H9 (cell line): Measurements from ENCODE around the gene SIK2. TPM values are rescaled to one million over a fixed set of nuclear protein-coding genes. Genes with fewer than 3 reads are reported as not detected.

Experiments used
- DNase-seq: peaks from one replicate; pipeline ENCODE4 v3.0.0-alpha.2; 2017
- H2AFZ ChIP-seq: one replicate; pipeline ENCODE4 v1.6.1; 2013; ENCODE audit warnings: mild to moderate bottlenecking, low read length, control low read depth, moderate library complexity
- H2AK5ac ChIP-seq: 2 replicates; pipeline ENCODE4 v1.6.1; 2013; ENCODE audit warnings: low read length, control low read depth, mixed read lengths; ENCODE audit not compliant: insufficient read length
- H2BK120ac ChIP-seq: one replicate; pipeline ENCODE4 v1.6.1; 2013; ENCODE audit warnings: low read depth, mild to moderate bottlenecking, low read length, control low read depth, inconsistent platforms; ENCODE audit not compliant: poor library complexity, severe bottlenecking
- H2BK12ac ChIP-seq: 2 replicates; pipeline ENCODE4 v1.6.1; 2013; ENCODE audit warnings: low read length, control low read depth, mixed read lengths, low read depth; ENCODE audit not compliant: insufficient read length
- H2BK15ac ChIP-seq: 2 replicates; pipeline ENCODE4 v1.6.1; 2013; ENCODE audit warnings: low read depth, low read length, control low read depth
- H2BK20ac ChIP-seq: one replicate; pipeline ENCODE4 v1.6.1; 2013; ENCODE audit warnings: low read depth, mild to moderate bottlenecking, low read length, control low read depth, inconsistent platforms; ENCODE audit not compliant: poor library complexity, severe bottlenecking
- H2BK5ac ChIP-seq: 2 replicates; pipeline ENCODE4 v1.6.1; 2013; ENCODE audit warnings: low read length, control low read depth, mixed read lengths; ENCODE audit not compliant: insufficient read length
- H3K14ac ChIP-seq: 2 replicates; pipeline ENCODE4 v1.6.1; 2013; ENCODE audit warnings: low read length, control low read depth; ENCODE audit not compliant: insufficient read depth
- H3K18ac ChIP-seq: 2 replicates; pipeline ENCODE4 v1.6.1; 2013; ENCODE audit warnings: low read depth, mild to moderate bottlenecking, mixed read lengths, low read length, control low read depth; ENCODE audit not compliant: insufficient read length
- H3K23ac ChIP-seq: 2 replicates; pipeline ENCODE4 v1.6.1; 2013; ENCODE audit warnings: low read length, control low read depth, mixed read lengths, low read depth; ENCODE audit not compliant: insufficient read length
- H3K23me2 ChIP-seq: 2 replicates; pipeline ENCODE4 v1.6.1; 2013; ENCODE audit warnings: low read depth, mild to moderate bottlenecking, mixed read lengths, low read length, control low read depth; ENCODE audit not compliant: insufficient read length, poor library complexity, severe bottlenecking
- H3K27ac ChIP-seq: 2 replicates; pipeline ENCODE4 v1.5.1; 2013; ENCODE audit warnings: low read length, control low read depth, mixed read lengths, low read depth; ENCODE audit not compliant: insufficient read length
- H3K27me3 ChIP-seq: 2 replicates; pipeline ENCODE4 v1.6.1; 2013; ENCODE audit warnings: low read length, control low read depth, inconsistent platforms; ENCODE audit not compliant: insufficient read depth
- H3K4ac ChIP-seq: 2 replicates; pipeline ENCODE4 v1.6.1; 2013; ENCODE audit warnings: low read depth, mild to moderate bottlenecking, control low read depth, inconsistent platforms, low read length, moderate library complexity
- H3K4me1 ChIP-seq: 2 replicates; pipeline ENCODE4 v1.6.1; 2013; ENCODE audit warnings: low read length, control low read depth, inconsistent platforms; ENCODE audit not compliant: insufficient read depth
- H3K4me2 ChIP-seq: 2 replicates; pipeline ENCODE4 v1.6.1; 2013; ENCODE audit warnings: low read length, control low read depth, mixed read lengths; ENCODE audit not compliant: insufficient read length, insufficient read depth
- H3K56ac ChIP-seq: 2 replicates; pipeline ENCODE4 v1.6.1; 2013; ENCODE audit warnings: low read depth, mild to moderate bottlenecking, mixed read lengths, low read length, control low read depth; ENCODE audit not compliant: insufficient read length
- H3K79me1 ChIP-seq: 2 replicates; pipeline ENCODE4 v1.6.1; 2013; ENCODE audit warnings: low read depth, mild to moderate bottlenecking, moderate library complexity, low read length, control low read depth, inconsistent platforms; ENCODE audit not compliant: insufficient read depth, poor library complexity, severe bottlenecking
- H3K79me2 ChIP-seq: 2 replicates; pipeline ENCODE4 v1.6.1; 2013; ENCODE audit warnings: low read length, control low read depth, inconsistent platforms; ENCODE audit not compliant: insufficient read depth
- H3K9ac ChIP-seq: 2 replicates; pipeline ENCODE4 v1.6.1; 2013; ENCODE audit warnings: low read length, control low read depth, mixed read lengths; ENCODE audit not compliant: insufficient read length; ENCODE audit errors: extremely low read depth
- H3K9me3 ChIP-seq: one replicate; pipeline ENCODE4 v1.6.1; 2013; ENCODE audit warnings: low read depth, low read length, inconsistent platforms; ENCODE audit not compliant: control insufficient read depth
- H3T11ph ChIP-seq: one replicate; pipeline ENCODE4 v1.6.1; 2013; ENCODE audit warnings: mild to moderate bottlenecking, low read length, control low read depth, inconsistent platforms
- H4K20me1 ChIP-seq: one replicate; pipeline ENCODE4 v1.6.1; 2013; ENCODE audit not compliant: control insufficient read depth, insufficient read length, insufficient read depth
- H4K5ac ChIP-seq: 2 replicates; pipeline ENCODE4 v1.6.1; 2013; ENCODE audit warnings: low read depth, mild to moderate bottlenecking, mixed read lengths, low read length, control low read depth; ENCODE audit not compliant: insufficient read length
- H4K8ac ChIP-seq: replicated peaks from 2 replicates; pipeline ENCODE4 v1.6.1; 2013; ENCODE audit warnings: low read length, control low read depth, mixed read lengths, low read depth; ENCODE audit not compliant: insufficient read length
- H4K91ac ChIP-seq: 2 replicates; pipeline ENCODE4 v1.6.1; 2013; ENCODE audit warnings: low read depth, mild to moderate bottlenecking, moderate library complexity, mixed read lengths, low read length, control low read depth; ENCODE audit not compliant: insufficient read length
- H3K27ac Mint-ChIP-seq, 3 experiments: 2 replicates in 2 of 3; 3 replicates in 1 of 3; pipeline ENCODE4 v1.8.0; 2020 to 2021; ENCODE audit warnings: mixed read lengths in 3 of 3, mild to moderate bottlenecking in 1 of 3, moderate library complexity in 1 of 3
- H3K27me3 Mint-ChIP-seq: 2 replicates; pipeline ENCODE4 v1.8.0; 2021; ENCODE audit warnings: low read depth, mild to moderate bottlenecking, moderate library complexity, mixed read lengths
- H3K36me3 Mint-ChIP-seq, 3 experiments: 2 replicates in 2 of 3; 3 replicates in 1 of 3; pipeline ENCODE4 v1.8.0; 2020 to 2021; ENCODE audit warnings: low read depth in 3 of 3, mixed read lengths in 3 of 3; ENCODE audit not compliant: insufficient read depth in 1 of 3
- H3K4me1 Mint-ChIP-seq, 2 experiments: 2 replicates each; pipeline ENCODE4 v1.8.0; 2020; ENCODE audit warnings: mixed read lengths in 2 of 2
- H3K4me3 Mint-ChIP-seq, 2 experiments: 2 replicates in 1 of 2; 3 replicates in 1 of 2; pipeline ENCODE4 v1.8.0; 2020 to 2021; ENCODE audit warnings: mild to moderate bottlenecking in 2 of 2, mixed read lengths in 2 of 2, moderate library complexity in 1 of 2
- H3K9me3 Mint-ChIP-seq, 2 experiments: 2 replicates in 1 of 2; 3 replicates in 1 of 2; pipeline ENCODE4 v1.8.0; 2020; ENCODE audit warnings: mild to moderate bottlenecking in 2 of 2, mixed read lengths in 2 of 2, moderate library complexity in 1 of 2
- WGBS: extraction: QIAGEN DNeasy Blood & Tissue Kit; methylation state at CpG from one replicate; pipeline ENCODE4 v1.1.7; 2013; ENCODE audit warnings: missing lambda C conversion rate, low lambda C conversion rate, mixed read lengths; ENCODE audit not compliant: insufficient read length; ENCODE audit errors: extremely low coverage; 5-methylcytosine and 5-hydroxymethylcytosine counted together
- total RNA-seq: library from RNA; stranded (reverse); gene quantifications from 2 replicates; pipeline ENCODE4 v1.2.1, GENCODE V29; 2021
- TF ChIP-seq, protein P1 (sequence below): fragments of 200-600 bp; sonication (generic); conservative IDR thresholded peaks from 3 replicates; pipeline ENCODE4 v1.8.0; 2021; ENCODE audit warnings: antibody characterized with exemption, mild to moderate bottlenecking

SIK2 gene
- total RNA-seq, 1 experiment from 2014 or later: 7.5 TPM

DNA sequence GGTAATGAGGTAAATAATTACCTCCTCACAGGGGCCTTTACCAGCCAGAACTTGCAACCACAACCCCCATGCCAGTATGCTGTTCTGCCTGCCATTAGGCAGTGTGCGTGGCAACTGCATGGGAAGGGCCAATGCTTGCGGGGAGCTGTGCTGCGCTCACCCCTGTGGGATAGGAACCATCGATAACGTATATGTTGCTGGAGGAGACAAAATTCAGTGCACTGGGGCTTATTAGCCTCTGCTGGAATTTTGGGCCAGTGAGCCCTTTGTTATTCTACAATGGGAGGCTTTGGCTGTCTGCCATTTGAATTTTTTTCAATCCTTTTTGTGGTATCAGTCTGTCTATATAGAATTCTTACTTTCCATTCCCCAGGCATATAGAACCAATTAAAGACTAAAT, 116.6 kb downstream of the SIK2 start:
- Histone ChIP-seq H3K27ac (no peak overlapping the region), H3K23ac (no peak overlapping the region), H2BK20ac (no peak overlapping the region)

More for the DNA sequence above, 116.6 kb downstream of the SIK2 start:
- Histone ChIP-seq H3T11ph (no peak overlapping the region), H4K5ac (no peak overlapping the region), H3K9me3 (no peaks in the 10 kb centered on the region), H3K79me1 (no peaks in the 10 kb centered on the region), H3K27me3 (no peaks in the 10 kb centered on the region), H4K91ac (no peak overlapping the region), H2BK120ac (no peak overlapping the region), H4K20me1 (no peaks in the 10 kb centered on the region), H3K56ac (no peak overlapping the region), H2AFZ (no peak overlapping the region), H3K18ac (no peak overlapping the region), H3K14ac (no peak overlapping the region), H4K8ac (no peak overlapping the region), H2BK15ac (no peak overlapping the region), H3K9ac (no peak overlapping the region), H2BK12ac (no peak overlapping the region), H3K23me2 (no peaks in the 10 kb centered on the region), H3K4me1 (no peaks in the 10 kb centered on the region; the same call in 1 of the 2 replicates), H3K4ac (no peak overlapping the region), H2AK5ac (no peak overlapping the region), H2BK5ac (no peak overlapping the region), H3K79me2 (no peaks in the 10 kb centered on the region), H3K4me2 (no peak overlapping the region)
- peaks cover 8 to 42% (median 32%) of the 10 kb centered on the region in 3 experiments; a peak in 6 of 7 replicates for H3K36me3 Mint-ChIP-seq
- DNase-seq: no peak
- no peak overlapping the region for H3K4me3 Mint-ChIP-seq
- no CpG with 5 or more reads among the region's 5 CpGs for WGBS
- no peaks in the 10 kb centered on the region for H3K27me3 Mint-ChIP-seq
- H3K4me1 Mint-ChIP-seq: peaks cover 21 to 26% of the 10 kb centered on the region in 2 experiments
- H3K27ac Mint-ChIP-seq: peak overlapping the region in 2 of 3 experiments; percentile 17 to 28; a peak in 2 of 7 replicates
- TF ChIP-seq, protein P1, sequence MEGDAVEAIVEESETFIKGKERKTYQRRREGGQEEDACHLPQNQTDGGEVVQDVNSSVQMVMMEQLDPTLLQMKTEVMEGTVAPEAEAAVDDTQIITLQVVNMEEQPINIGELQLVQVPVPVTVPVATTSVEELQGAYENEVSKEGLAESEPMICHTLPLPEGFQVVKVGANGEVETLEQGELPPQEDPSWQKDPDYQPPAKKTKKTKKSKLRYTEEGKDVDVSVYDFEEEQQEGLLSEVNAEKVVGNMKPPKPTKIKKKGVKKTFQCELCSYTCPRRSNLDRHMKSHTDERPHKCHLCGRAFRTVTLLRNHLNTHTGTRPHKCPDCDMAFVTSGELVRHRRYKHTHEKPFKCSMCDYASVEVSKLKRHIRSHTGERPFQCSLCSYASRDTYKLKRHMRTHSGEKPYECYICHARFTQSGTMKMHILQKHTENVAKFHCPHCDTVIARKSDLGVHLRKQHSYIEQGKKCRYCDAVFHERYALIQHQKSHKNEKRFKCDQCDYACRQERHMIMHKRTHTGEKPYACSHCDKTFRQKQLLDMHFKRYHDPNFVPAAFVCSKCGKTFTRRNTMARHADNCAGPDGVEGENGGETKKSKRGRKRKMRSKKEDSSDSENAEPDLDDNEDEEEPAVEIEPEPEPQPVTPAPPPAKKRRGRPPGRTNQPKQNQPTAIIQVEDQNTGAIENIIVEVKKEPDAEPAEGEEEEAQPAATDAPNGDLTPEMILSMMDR: no peak
- H3K9me3 Mint-ChIP-seq: no peaks in the 10 kb centered on the region
